Adrenal gland (tissue), 5 donors: ENCODE measurements around the gene ARHGAP26.

Experiments
- POLR2A ChIP-seq, 2 donors: fragments of 450-650 bp; IDR thresholded peaks; one replicate each; pipeline ENCODE4 v1.6.1; 2017; ENCODE audit warnings: antibody characterized with exemption in 2 of 2, mild to moderate bottlenecking in 2 of 2, moderate library complexity in 1 of 2
- TF ChIP-seq, protein P1 (sequence below), 6 experiments: fragments of 450-650 bp in 4 of 6; fragments of 200-600 bp in 2 of 6; sonication (generic) in 1 of 6; IDR thresholded peaks; 1 replicate in 5 of 6; 2 replicates in 1 of 6; pipeline versions ENCODE4 v1.5.1 to v1.8.0; 2016 to 2021; ENCODE audit warnings: antibody characterized with exemption in 6 of 6, mild to moderate bottlenecking in 2 of 6, moderate library complexity in 1 of 6
- donor health status: DM: no; HTN: no; CAD: no.

DNA sequence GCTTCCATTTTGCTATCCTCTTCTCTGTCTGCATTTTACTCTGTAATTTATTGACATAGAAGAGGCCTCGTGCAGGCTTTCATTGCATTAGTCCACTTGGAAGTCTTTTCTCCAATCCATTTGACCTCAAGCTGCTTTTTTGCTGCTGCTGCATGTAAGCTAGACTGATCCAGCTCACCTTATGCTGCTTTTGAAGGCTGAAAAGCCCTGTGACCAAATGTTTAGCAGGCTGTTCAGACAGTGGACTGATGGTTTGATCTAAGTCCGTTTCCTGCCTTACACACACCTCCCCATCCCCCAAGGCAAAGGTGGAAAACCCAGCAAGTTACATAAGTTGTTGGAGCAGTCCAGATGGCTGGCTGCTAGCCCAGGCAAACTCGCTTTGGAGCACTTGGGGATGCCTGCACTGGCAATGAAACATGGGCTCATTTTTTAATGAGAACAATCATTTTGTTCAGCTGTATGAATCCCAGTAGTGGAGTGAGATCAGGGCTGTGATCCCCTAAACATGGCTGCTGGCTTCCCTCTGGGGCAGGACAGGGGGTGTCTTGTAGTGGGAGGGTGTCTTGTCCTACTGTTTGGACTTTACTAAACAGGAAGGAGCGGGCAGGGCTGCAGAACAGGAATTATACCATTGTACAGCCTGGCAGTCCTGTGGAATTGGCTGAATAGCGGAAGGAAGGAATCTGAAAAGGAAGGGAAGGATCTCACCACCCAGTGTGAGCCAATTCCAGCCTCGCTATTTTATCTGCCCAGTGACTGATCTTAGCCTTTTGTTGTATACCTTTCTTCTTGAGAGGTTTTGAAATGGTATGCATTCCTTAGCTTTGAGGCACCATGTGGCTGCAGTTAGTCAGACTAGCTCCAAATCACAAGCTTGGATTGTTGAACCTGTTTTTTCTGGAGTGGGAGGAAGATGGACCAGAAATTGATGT lies 212.0 kb downstream of the ARHGAP26 start:
- TF ChIP-seq POLR2A (IDR thresholded peaks at IDR 0.05): no peak
- TF ChIP-seq, protein P1, sequence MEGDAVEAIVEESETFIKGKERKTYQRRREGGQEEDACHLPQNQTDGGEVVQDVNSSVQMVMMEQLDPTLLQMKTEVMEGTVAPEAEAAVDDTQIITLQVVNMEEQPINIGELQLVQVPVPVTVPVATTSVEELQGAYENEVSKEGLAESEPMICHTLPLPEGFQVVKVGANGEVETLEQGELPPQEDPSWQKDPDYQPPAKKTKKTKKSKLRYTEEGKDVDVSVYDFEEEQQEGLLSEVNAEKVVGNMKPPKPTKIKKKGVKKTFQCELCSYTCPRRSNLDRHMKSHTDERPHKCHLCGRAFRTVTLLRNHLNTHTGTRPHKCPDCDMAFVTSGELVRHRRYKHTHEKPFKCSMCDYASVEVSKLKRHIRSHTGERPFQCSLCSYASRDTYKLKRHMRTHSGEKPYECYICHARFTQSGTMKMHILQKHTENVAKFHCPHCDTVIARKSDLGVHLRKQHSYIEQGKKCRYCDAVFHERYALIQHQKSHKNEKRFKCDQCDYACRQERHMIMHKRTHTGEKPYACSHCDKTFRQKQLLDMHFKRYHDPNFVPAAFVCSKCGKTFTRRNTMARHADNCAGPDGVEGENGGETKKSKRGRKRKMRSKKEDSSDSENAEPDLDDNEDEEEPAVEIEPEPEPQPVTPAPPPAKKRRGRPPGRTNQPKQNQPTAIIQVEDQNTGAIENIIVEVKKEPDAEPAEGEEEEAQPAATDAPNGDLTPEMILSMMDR (IDR thresholded peaks at IDR 0.05): no peak
